RWPE2 (cell line): ENCODE measurements around the gene KRT39.

Source experiments
- ATAC-seq: fragments of 200-7000 bp; cut with Tn5 transposase; 3 replicates; pipeline ENCODE4 v1.9.1; 2021; ENCODE audit warnings: low read depth
- DNase-seq: peaks from one replicate; pipeline ENCODE4 v3.0.0-alpha.2; 2020; ENCODE audit warnings: low spot score
- H3K27ac ChIP-seq: fragments of 450-650 bp; 2 replicates; pipeline ENCODE4 v1.5.1; 2017; ENCODE audit warnings: mild to moderate bottlenecking; ENCODE audit not compliant: poor library complexity, severe bottlenecking
- H3K27me3 ChIP-seq: fragments of 250-450 bp; sonication (Bioruptor Pico); 2 replicates; pipeline ENCODE4 v1.5.1; 2021; ENCODE audit warnings: mild to moderate bottlenecking, moderate library complexity; ENCODE audit not compliant: insufficient read depth, poor library complexity, severe bottlenecking
- H3K36me3 ChIP-seq: fragments of 250-450 bp; sonication (Bioruptor Pico); 2 replicates; pipeline ENCODE4 v1.5.1; 2020; ENCODE audit warnings: low read depth, mild to moderate bottlenecking, moderate library complexity
- H3K4me1 ChIP-seq: fragments of 250-450 bp; sonication (Bioruptor Pico); 2 replicates; pipeline ENCODE4 v1.5.1; 2021; ENCODE audit warnings: mild to moderate bottlenecking, moderate library complexity; ENCODE audit not compliant: insufficient read depth, poor library complexity, severe bottlenecking
- H3K4me3 ChIP-seq: fragments of 250-450 bp; sonication (Bioruptor Pico); 2 replicates; pipeline ENCODE4 v1.5.1; 2021; ENCODE audit warnings: mild to moderate bottlenecking, moderate library complexity; ENCODE audit not compliant: severe bottlenecking
- H3K9me3 ChIP-seq: fragments of 250-450 bp; sonication (Bioruptor Pico); 2 replicates; pipeline ENCODE4 v1.5.1; 2021; ENCODE audit warnings: mild to moderate bottlenecking, moderate library complexity; ENCODE audit not compliant: severe bottlenecking
- TF ChIP-seq, protein P1 (sequence below): fragments of 450-650 bp; IDR thresholded peaks from one replicate; pipeline ENCODE4 v1.5.1; 2017; ENCODE audit warnings: mild to moderate bottlenecking, moderate library complexity; ENCODE audit not compliant: poor library complexity, severe bottlenecking

KRT39 gene

DNA sequence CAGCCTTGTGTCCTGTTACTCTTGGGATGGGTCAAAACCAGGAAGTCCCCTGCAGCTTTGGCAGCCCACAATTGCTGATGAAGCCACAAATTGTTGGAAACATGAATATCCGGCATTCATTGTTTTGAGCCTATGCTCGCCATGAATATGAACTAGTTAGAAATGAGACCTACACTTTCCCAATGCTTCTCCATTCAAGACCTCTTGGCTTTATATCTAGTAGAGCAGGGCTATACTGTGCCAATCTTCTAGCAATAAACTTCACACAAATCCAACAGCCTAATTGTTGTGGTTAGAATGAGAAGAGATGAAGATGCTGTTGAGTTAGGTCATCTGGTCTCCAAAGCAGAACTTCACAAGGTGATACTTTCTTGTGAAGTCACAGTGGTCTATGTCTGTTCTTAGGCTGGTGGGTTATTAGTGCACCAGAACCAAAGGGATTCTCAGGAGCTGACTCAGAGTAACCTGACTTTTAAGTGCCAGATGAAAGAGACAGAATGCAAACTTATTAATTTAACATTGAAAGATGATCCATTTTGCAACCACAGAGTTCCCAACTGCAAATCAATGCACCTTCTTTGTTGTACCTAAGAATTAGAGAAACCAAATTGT is 15.6 kb downstream of the KRT39 start:
- Histone ChIP-seq H3K4me1 (peaks cover 36% of the 10 kb centered on the region), H3K36me3 (no peaks in the 10 kb centered on the region), H3K27me3 (no peaks in the 10 kb centered on the region), H3K27ac (no peak overlapping the region), H3K9me3 (no peaks in the 10 kb centered on the region), H3K4me3 (no peak overlapping the region)
- TF ChIP-seq, protein P1, sequence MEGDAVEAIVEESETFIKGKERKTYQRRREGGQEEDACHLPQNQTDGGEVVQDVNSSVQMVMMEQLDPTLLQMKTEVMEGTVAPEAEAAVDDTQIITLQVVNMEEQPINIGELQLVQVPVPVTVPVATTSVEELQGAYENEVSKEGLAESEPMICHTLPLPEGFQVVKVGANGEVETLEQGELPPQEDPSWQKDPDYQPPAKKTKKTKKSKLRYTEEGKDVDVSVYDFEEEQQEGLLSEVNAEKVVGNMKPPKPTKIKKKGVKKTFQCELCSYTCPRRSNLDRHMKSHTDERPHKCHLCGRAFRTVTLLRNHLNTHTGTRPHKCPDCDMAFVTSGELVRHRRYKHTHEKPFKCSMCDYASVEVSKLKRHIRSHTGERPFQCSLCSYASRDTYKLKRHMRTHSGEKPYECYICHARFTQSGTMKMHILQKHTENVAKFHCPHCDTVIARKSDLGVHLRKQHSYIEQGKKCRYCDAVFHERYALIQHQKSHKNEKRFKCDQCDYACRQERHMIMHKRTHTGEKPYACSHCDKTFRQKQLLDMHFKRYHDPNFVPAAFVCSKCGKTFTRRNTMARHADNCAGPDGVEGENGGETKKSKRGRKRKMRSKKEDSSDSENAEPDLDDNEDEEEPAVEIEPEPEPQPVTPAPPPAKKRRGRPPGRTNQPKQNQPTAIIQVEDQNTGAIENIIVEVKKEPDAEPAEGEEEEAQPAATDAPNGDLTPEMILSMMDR, result no peak
- no peak for ATAC-seq
- DNase-seq, result no peak

DNA sequence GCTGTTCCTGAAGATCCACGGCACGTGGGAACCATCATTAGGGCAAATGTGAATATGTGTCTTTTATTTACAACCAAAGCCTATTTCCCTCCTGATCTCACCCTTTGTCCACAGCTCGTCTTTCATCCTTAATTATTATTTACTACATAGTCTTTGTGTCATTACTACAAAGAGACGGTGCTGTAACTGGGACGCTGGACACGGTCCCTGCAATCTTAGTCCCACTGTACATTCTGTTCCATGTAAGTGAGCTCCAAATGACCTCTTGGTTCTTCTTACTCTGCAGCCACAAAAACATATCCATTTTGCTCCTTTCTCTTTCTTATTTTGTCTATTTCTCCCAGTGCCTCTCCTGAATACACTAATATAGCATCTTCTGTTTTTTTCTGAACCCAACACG is 16.6 kb downstream of the KRT39 start:
- ATAC-seq (no peak), DNase-seq (no peak)
- no peaks in the 10 kb centered on the region for H3K27me3 ChIP-seq
- H3K36me3 ChIP-seq, result no peaks in the 10 kb centered on the region
- H3K27ac ChIP-seq, result no peak overlapping the region
- TF ChIP-seq, protein P1, result no peak
- H3K4me1 ChIP-seq, result peaks cover 27% of the 10 kb centered on the region
- no peak overlapping the region for H3K4me3 ChIP-seq
- H3K9me3 ChIP-seq, result no peaks in the 10 kb centered on the region

DNA sequence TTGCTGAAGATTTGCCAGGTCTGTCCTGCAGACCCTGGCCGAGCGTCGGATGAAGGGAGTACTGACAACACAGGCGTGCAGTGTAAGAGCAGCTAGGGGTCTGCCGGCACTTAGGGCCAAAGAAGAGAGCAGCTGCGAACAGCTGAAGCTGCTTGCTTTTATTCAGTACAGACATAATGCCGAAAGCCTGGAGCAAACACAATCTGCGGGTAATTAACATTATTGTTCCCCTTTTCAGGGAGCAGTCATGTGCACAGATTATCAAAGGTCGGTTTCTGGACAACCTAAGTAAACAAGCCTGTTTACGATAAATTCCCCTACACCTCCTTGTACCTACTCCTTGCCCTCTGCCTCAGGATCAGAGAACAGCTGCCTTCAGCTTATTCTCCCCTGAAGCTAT is 17.3 kb downstream of the KRT39 start:
- H3K4me3 ChIP-seq, result no peak overlapping the region
- no peaks in the 10 kb centered on the region for H3K9me3 ChIP-seq
- DNase-seq, result no peak
- H3K27ac ChIP-seq, result no peak overlapping the region
- no peaks in the 10 kb centered on the region for H3K36me3 ChIP-seq
- H3K4me1 ChIP-seq, result peaks cover 19% of the 10 kb centered on the region
- TF ChIP-seq, protein P1, result no peak
- no peaks in the 10 kb centered on the region for H3K27me3 ChIP-seq
- no peak for ATAC-seq

DNA sequence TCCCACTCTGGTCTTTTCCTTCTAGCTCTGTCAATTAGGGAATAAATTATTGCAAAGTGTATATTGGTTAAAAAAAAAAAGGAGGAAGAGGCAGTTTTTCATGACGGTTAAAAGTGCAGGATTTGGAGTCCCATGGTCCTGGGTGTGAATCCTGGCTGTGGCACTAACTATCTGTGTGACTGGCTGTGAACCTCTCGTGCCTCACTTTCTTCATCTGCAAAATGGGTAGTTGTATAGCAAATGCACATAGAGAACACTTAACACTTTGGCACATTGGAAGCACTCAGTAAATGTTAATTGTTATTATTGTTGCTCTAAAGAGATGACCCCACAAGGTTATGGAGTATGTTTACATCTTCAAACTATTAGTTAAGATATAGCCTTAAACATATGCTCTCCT is 18.8 kb downstream of the KRT39 start:
- H3K27me3 ChIP-seq, result no peaks in the 10 kb centered on the region
- peaks cover 8% of the 10 kb centered on the region for H3K4me1 ChIP-seq
- H3K27ac ChIP-seq, result no peak overlapping the region
- H3K36me3 ChIP-seq, result no peaks in the 10 kb centered on the region
- no peak for ATAC-seq
- no peak for DNase-seq
- no peaks in the 10 kb centered on the region for H3K9me3 ChIP-seq
- TF ChIP-seq, protein P1, result no peak
- no peak overlapping the region for H3K4me3 ChIP-seq

DNA sequence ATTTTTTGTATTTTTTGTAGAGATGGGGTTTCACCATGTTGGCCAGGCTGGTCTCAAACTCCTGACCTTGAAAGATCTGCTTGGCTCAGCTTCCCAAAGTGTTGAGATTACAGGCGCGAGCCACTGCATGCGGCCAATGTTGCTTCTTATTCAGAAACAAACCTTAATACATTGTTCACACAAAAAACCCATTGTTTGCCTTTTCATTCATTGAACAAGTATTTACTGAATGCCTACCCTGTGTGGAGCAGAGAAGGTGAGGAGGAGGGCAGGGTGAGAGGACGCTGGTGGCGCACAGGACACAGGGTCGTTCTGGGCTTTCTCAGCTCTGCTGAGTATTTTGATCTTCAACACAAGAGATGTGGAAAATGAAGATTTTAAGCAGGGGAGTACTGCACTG is 21.3 kb downstream of the KRT39 start:
- Histone ChIP-seq H3K36me3 (no peaks in the 10 kb centered on the region), H3K9me3 (no peaks in the 10 kb centered on the region), H3K27ac (no peak overlapping the region), H3K27me3 (no peaks in the 10 kb centered on the region), H3K4me3 (no peak overlapping the region), H3K4me1 (no peaks in the 10 kb centered on the region)
- ATAC-seq, result no peak
- TF ChIP-seq, protein P1, result no peak
- DNase-seq, result no peak
